ENCODE measurements around the gene SPC24.
"Not testable (repeated sequence)": the region's sequence is repeated elsewhere in the genome, so short reads cannot be mapped to it uniquely, and the experiment has no call there.

DNA sequence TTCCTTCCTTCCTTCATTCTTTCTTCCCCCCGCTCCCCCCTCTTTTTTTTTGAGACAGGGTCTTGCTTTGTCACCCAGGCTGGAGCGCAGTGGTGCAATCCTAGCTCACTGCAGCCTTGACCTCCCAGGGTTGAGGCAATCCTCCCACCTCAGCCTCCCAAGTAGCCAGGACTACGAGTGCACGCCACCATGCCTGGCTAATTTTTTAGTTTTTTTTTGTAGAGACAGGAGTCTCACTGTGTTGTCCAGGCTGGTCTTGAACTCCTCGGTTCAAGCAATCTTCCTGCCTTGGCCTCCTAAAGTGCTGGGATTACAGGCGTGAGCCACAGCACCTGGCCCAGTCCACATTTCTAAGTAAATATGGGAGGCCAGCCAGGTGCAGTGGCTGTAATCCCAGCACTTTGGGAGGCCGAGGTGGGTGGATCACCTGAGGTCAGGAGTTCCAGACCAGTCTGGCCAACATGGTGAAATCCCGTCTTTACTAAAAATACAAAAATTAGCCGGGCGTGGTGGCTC, 15.5 kb downstream of the SPC24 start:
- TF ChIP-seq, protein P1, sequence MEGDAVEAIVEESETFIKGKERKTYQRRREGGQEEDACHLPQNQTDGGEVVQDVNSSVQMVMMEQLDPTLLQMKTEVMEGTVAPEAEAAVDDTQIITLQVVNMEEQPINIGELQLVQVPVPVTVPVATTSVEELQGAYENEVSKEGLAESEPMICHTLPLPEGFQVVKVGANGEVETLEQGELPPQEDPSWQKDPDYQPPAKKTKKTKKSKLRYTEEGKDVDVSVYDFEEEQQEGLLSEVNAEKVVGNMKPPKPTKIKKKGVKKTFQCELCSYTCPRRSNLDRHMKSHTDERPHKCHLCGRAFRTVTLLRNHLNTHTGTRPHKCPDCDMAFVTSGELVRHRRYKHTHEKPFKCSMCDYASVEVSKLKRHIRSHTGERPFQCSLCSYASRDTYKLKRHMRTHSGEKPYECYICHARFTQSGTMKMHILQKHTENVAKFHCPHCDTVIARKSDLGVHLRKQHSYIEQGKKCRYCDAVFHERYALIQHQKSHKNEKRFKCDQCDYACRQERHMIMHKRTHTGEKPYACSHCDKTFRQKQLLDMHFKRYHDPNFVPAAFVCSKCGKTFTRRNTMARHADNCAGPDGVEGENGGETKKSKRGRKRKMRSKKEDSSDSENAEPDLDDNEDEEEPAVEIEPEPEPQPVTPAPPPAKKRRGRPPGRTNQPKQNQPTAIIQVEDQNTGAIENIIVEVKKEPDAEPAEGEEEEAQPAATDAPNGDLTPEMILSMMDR (IDR thresholded peaks at IDR 0.05) = not testable (repeated sequence)
- not testable (repeated sequence) for TF ChIP-seq POLR2AphosphoS5 (IDR thresholded peaks at IDR 0.05; ENCODE audit: low read depth, low read length); TCF7L2 (IDR thresholded peaks at IDR 0.05; ENCODE audit: low read depth, low read length); SIN3A (IDR thresholded peaks at IDR 0.05; ENCODE audit: borderline replicate concordance, insufficient read depth, low read depth, low read length)
- TF ChIP-seq, protein P2, sequence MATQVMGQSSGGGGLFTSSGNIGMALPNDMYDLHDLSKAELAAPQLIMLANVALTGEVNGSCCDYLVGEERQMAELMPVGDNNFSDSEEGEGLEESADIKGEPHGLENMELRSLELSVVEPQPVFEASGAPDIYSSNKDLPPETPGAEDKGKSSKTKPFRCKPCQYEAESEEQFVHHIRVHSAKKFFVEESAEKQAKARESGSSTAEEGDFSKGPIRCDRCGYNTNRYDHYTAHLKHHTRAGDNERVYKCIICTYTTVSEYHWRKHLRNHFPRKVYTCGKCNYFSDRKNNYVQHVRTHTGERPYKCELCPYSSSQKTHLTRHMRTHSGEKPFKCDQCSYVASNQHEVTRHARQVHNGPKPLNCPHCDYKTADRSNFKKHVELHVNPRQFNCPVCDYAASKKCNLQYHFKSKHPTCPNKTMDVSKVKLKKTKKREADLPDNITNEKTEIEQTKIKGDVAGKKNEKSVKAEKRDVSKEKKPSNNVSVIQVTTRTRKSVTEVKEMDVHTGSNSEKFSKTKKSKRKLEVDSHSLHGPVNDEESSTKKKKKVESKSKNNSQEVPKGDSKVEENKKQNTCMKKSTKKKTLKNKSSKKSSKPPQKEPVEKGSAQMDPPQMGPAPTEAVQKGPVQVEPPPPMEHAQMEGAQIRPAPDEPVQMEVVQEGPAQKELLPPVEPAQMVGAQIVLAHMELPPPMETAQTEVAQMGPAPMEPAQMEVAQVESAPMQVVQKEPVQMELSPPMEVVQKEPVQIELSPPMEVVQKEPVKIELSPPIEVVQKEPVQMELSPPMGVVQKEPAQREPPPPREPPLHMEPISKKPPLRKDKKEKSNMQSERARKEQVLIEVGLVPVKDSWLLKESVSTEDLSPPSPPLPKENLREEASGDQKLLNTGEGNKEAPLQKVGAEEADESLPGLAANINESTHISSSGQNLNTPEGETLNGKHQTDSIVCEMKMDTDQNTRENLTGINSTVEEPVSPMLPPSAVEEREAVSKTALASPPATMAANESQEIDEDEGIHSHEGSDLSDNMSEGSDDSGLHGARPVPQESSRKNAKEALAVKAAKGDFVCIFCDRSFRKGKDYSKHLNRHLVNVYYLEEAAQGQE (IDR thresholded peaks at IDR 0.05; ENCODE audit: insufficient read depth in 1 of 2, low read depth in 2 of 2, low read length in 1 of 2) = not testable (repeated sequence)

Measured in Panc1 (cell line).